NCI-H146 (cell line): ENCODE results near the gene GNGT1.

Experiments used
- DNase-seq: peaks from one replicate; lab custom pipeline; 2025; lab: John Stamatoyannopoulos, UW

GNGT1 gene

DNA sequence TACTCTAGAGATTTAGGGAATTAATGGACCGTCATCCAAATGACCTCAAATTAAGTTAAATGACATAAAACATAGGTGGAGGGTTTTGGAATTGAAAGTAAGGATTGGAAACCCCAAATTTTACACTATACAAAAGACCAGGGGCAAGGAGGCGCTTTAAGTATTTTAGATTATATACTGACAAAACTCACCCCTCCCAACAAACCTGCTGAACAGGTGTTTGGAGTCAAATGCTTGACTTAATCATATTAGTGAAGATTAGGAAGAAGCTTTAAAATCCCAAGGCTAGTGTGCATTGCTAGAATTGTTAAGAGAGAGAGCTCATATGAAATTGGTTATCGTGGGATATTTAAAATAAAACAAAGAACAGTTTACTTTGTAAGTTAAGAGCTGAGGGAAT, at the start of gene GNGT1:
TSS of gene GNGT1 (plus strand) at position 301 of the 400 bp plus-strand sequence. CDS start 180 bp downstream, outside the sequence.
- no peak for DNase-seq

DNA sequence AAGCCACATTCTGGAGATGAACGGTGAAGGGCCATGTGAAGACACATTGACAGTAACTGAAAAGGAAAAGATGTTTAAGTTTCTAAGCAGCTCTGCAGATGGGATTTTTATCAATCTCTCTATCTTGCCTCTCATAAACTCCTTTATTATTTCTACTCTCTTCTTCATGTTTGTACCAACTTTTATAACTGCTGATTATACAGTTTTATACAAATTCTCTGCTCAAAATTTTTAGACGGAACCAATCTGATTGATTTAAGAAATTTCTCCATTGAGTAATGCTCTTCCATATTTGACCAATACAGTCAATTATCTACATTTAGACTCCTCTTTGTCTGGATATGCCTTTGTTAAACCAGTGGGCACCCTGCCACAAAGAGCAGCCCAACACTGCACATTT, 47.5 kb upstream of the GNGT1 start:
- no peak for DNase-seq

DNA sequence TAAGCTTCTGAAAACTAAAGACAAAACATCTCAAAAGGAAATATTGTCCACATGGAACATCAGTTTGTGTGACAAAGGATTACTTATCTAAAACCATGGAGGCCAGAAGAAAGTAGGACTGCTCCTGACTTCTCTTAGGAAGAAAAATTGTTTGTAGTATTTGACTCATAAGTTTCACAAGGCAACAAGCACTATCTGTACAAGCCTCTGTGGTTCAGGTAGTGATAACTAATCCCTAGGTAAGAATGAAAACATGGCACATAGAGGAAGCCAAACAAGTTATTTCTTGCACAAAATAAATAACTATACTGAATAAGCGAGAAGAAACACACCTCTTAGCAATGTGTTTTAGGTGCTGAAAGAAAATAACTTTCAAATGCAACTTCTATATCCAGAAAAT, 46.1 kb upstream of the GNGT1 start:
- DNase-seq, result no peak

DNA sequence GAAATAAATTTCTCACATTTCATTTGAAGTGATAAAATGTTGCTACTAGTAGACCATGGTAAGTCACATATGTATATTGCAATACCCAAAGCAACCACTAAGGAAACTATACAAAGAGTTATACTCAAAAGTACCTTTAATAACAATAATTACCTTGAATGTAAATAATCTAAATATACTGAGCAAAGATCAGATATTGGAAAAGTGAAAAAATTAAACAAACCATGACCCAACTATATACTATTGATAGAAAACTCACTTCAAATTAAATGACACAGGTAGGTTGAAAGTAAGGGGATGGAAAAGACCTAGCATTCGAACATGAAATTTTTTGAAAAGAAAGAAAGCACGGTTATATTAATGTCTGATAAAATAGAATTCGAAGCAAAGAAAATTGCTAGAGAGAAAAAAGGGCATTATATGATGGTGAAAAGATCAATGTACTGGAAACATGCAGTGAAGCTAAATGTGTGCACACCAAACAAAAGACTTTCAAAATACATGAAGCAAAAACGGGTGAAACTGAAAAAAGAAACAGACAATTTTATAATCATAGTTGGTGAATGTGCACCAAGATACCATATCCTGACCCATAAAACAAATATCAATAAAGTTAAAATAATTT, 44.9 kb upstream of the GNGT1 start:
- no peak for DNase-seq

DNA sequence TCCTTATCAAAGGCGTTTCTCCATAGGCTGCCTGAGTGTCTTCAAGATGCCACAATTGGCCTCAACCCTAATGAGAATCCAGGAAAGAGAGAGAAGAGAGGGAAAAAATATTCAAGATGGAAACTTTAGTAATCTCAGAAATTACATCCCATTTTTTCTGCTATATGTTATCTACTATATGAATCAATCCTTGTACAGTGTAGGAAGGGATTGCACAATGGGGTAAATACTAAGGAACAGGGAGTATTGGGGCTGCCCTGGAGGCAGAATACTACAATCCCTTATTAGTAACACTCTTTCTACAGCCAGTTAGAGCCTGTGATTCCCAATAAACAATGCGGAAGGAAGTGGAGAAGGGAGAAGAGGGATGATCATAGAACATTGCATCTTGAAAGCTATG, 43.7 kb upstream of the GNGT1 start:
- no peak for DNase-seq

DNA sequence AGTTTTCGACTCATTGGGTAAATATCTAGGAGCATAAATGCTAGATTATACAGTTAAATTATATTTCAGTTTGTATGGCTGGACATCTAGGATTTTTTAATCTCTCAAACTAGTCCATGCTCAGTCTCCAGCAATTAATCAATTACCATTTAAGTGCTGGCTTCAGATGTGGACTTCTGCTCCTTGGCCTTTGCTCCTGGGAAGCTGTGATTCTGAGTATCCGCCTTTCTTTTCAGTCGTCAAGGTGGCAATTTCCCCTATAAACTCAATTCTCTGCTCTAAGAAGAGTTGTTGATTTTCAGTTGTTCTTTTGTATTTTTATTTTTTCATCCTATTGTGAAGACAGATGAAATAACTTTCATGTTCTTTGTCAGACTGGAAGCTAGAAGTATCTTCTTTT, 39.5 kb upstream of the GNGT1 start:
- DNase-seq, result no peak

DNA sequence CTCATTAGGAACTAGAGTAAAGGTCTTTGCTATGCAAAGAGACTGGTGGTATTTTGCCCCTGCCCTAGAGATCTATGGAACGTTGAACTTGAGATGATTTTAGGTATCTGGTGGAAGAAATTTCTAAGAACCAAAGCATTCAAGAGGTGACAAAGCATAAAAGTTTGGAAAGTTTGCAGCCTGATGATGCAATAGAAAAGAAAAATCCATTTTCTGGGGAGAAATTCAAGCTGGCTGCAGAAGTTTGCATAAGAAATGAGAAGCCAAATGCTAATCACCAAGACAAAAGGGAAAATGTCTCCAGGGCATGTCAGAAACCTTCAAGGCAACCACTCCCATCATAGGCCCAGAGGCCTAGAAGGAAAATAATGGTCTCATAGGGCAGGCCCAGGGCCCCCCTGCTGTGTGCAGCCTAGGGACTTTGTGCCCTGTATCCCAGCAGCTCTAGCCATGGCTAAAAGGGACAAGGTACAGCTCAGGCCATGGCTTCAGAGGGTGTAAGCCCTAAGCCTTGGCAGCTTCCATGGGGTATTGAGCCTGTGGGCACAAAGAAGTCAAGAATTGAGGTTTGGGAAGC, 32.3 kb upstream of the GNGT1 start:
- DNase-seq, result no peak

DNA sequence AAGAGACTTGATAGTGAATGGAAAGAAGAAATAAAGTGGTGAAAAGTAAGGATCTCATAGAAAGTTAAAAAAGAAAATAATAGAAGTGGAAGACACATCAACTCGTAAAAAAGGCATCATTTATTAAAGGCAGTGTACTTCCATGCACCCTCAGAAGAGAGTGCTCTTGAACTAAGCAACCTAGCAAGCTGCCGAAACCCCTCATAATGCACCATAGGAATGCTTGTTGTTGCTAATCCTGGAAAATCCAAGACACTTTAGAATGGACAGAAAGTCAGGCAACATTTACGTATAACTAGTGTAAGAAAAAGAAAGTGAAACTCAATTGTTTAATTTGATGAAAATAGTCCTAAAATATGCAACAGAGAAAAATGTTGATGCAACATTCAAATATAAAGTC, 28.6 kb upstream of the GNGT1 start:
- DNase-seq, result no peak

DNA sequence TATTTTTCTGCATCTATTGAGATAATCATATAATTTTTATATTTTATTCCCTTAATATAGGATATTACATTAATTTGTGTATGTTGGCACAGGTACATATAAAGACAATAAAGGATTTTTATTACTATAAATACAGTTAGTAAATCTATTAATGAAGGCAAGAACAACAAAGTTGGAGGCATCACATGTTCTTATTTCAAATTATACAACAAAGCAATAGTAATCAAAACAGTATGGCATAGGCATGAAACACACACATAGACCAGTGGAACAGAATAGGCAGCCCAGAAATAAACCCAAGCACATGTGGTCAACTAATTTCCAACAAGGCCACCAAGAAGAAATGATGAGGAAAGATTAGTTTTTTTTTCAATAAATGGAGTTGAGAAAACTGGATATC, 27.0 kb upstream of the GNGT1 start:
- no peak for DNase-seq

DNA sequence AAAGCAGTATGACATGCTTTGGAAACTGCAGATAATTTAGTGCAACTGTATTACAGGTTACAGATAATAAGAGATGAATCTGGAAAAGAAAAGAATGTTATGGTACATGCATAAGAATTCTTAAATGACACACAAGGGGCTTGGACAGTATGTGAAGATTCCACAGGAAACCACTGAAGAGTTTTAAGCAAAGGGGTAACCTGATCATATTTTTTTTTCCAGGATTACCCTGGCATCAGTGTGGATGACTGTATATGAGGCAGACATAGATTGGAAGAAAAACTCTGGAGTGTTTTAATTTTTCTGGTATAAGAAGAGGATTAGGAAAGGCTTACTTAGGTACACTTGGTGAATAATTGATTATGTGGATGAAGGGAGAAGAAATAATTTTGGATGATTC, 23.9 kb upstream of the GNGT1 start:
- DNase-seq, result no peak

DNA sequence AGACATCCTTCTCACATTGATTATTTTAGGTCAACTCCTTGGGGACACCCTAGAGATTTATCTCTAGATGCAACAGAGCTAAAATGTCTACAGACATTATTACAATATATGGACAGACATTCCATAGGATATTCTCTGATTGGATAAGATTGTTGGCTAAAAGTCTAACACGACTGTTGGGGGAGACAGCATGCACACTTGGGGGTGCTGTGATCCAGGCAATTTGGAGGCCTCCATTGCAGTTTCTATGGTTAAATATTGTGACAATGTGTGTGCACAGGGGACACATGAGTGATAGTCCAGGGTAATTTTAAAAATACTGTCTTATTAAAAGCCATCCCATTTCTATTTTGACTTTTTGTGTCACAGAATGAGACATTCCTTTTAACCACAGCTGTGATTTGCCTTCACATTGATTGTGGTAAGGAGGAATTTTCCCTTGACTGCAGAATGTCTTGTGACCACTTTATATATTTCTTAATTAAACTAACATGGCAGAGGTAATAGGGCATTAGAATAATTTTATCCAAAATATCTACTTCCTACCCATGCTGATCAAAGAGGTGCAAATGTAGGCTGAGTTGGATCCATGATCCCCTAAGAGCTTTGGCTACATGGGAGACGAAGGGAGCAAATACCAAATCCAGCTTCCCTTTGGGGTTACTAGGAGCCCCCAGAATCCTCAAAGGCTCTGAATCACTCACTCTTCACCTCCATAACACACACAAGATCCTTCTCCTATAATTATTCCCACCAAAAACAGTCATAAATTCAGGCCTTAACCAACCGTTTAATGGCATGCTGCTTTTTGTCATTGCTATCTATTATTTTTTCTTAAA, 23.1 kb upstream of the GNGT1 start:
- no peak for DNase-seq

DNA sequence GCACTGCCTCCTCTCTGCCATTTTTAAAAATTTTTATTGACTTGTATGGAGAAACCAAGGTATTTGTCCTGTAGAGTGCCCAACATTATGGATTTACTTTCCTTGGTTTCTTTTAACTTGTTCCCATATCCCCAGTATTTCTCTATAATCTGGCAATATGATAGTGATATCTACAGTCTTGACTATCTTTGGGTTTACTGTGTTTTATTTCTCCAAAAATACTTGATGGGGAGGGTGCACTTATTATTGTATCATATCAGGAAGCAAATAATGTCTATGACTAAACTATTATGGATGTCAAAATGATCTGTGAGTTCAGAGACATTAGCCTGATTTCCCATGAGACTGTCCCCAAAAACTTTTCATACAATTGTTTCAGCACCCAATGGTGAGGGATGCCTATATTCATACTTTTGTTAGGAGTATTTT, 22.4 kb upstream of the GNGT1 start:
- DNase-seq, result no peak

DNA sequence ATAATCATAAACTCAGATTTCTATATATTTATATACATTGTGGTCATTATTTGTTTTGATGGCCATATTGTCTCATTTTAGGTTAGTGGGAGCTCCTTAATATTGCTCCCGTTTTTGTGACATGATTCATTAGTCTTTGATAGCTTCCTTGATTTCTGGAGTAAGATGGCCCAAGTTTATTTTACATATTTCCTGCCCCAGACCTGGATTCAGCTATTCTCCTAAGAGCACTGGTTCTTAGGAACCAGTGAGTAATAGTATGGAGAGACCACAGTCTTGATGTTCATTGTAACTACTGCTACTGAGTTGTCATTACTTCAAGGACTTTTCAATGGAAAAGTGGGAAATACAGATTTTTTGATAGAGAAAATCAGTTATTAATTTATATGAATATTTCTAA, 21.8 kb upstream of the GNGT1 start:
- no peak for DNase-seq

DNA sequence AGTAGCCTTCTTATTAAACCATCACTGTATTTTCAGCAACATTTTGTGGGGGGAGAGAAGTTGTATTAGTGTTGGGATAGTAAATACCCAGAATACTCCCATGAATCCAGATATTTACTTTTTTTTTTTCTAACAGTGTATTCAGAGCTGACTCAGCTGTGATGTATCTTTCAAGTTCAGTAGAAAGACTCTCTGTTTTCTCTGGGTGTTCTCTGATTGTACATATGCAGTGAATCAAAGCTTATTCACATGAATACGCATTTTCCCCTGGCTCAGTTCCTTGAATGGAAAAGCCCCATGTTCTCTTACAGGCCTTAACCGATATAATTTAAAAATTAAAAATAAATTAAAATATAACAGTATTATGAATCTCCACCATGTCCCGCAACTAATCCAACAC, 17.1 kb upstream of the GNGT1 start:
- DNase-seq, result no peak

DNA sequence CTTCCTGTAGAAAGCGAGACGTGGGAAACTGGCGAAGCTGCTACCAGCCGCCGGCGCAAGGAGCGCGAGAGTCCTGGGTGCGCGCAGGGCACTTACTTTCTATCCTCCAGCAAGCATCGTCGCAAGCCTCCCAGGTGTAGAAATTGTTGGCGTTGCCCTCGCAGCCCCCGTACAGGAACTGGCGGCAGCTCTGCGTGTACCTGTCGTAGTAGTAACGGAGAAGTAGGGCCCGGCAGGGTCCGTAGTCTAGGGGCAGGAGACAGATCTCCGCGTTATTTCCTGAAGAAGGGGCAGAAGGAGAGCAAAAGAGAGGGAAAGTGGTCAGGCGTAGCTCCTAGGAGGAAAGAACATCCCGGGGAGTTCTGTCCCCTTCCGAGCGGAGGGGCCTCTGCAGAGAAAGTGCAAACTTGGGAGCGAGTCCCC, 16.3 kb upstream of the GNGT1 start:
- DNase-seq, result no peak

DNA sequence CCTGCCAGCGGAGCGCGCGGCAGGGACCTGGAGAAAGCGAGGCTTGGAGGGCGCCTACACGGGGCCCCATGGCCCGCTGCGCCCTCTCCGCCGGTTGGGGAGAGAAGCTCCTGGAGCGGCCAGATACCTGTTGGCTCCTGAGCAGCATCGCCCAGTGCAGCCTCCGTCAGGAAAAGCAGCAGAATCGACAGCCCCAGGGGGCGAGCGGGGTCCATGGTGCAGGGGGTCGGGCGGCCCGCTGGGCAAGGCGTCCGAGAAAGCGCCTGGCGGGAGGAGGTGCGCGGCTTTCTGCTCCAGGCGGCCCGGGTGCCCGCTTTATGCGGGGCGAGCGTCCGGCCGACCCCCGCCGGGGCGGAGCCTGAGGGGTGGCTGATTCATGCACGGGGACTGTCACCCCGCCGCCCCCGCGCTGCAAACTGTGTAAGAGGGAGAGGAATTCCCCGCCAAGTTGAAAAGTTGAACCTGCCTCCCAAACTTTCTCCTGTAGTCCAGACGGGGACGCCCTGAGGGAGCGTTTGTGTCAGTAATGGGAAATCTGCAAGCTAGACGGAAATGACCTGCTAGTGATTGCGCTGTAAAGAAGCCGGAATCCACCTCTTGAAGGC, 15.8 kb upstream of the GNGT1 start, which contains the start of gene TFPI2:
TSS of gene TFPI2 (minus strand) at position 290 of the 605 bp plus-strand sequence. CDS start at position 215, 75 bp downstream.
- no peak for DNase-seq

DNA sequence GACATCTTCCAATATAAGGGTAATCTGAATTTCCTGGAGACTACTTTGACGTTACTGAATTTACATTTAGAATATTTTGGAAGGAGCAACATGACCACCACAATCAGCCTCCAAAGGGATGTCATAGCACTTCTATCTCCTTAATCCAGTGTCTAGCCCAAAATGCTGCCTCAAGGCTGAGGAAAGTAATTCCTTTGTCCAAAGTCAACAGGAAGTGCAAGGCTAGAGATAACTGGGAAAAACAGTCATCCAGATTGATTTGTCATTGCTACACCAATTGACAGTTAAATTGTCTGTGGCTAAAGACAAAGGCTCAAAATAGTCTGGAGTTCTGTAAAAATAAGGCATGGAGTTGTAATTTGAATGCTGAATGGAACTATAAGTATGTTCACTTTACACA, 11.9 kb upstream of the GNGT1 start:
- no peak for DNase-seq

DNA sequence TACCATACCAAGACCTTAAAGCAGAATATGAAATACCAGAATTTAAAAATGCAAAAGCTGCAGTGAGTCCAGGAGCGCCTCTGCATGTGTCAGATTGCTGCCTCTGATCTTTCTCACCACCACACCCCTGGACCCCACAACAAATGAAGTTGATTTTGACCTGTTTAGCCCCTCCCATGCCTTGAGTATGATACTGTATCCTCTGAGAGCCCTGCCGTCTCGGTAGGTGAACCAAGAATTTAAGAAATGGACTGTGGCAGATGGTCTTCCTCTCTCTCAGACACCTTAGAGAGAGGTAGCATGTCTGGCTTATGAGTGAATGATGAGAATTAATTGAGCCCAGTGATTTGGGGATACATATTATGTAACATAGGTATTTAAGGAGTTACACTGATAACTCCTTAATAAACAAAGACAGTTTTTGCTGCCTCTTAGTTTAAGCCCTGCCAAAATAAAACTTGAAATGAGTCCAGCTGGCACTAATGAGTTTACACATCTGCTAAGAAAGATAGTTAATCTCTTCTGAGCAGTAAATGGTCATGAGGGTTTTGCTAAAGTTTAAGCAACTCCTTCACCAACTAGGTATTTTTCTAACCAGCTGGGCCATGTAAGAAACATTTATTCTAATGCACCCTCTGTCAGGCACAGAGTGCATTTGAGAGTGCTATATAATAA, 11.3 kb upstream of the GNGT1 start:
- no peak for DNase-seq

DNA sequence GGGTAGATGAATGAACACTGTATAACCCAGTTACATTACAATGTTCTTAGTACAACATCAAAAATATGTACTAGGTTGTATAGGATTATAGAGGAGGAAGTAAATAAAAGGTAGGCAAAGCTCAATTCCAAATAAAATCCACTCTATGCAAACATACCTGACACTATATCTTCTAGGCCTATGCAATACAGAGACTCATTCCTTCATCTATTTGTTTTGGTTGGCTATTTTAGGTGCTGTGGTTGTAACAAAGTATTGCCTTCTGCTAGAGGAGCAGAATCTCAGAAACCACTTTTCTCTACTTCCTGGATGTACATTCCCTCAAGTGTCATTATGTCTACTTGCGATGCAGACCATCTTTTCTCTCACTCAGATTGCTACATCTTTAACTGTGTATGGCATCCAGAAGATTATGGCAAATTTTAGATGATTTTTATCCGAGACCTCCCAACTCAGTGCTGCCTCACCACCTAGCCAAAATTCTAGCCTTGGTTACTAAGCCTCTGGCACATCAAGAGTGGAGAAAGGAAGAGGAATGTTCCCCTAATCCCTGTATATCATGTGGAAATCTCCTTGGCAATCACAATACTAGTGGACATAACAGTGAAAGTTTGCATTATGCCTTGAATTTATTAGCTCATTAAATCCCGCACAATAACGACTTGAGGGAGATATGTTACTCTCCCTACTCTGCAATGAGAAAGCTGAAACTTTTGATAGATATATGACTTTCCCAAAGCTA, 10.3 kb upstream of the GNGT1 start:
- no peak for DNase-seq

DNA sequence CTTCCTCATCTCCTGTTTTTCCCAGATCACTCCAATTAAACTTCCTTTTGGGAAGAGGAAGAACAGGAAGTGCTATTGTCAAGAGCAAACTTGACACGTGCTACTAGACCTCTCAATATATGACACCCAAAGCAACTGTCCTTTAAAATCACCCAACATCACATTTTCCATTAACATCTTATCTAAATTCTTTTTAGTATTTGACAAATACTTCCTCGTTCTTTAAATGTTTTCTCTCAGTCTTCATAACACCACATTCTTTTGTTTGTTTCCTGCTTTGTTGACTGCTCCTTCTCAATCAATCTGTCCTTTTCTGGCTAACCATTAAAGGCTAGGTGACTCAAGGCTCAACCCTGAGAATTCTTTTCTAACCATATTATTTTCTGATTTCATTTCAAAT, 8.7 kb upstream of the GNGT1 start:
- DNase-seq, result no peak

DNA sequence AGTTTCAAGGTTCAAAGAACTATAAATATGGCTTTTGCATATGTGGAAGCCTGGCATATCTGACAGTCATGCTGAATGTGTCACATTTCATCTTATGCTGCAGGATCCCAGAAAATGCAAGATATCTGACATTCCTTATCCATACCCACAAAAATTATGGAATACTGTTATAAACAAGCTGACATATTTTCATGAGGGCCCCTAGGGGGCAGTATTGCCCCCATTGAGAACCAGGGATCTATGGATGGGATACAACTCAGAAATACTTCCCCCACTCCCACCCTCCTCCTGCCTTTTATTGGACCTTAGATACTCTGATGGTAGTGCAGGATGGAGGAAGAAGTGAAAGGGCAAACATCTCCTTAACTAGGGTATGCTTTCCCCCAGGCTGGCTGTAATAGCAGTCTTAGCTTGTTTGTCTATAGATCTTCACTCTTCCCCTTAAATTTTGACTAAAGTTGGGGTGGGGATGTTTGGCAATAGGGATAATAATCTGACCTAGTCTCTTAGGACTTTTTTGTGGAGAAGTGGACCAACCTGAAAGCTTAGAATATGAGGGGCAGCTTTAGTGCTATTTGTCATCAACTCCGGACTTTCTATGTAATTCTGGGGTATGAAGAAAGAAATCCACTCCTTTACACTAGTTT, 3.5 kb upstream of the GNGT1 start:
- DNase-seq, result peak; percentile 31
